Cardiac muscle cell (in vitro differentiated cells and primary cell): ENCODE data around the gene XPNPEP1. TPM values are rescaled to one million over a fixed set of nuclear protein-coding genes. Genes with fewer than 3 reads are reported as not detected.
A peak's percentile ranks its signal among the peaks of the same experiment; 100 is the strongest.

Experiments used
- DNase-seq, 2 donors: peaks; one replicate each; pipeline versions ENCODE4 v3.0.0 to v3.0.0-alpha.2; 2010 to 2017; ENCODE audit warnings: low read depth in 1 of 2, low spot score in 1 of 2
- H3K27ac ChIP-seq: fragments of 200-600 bp; sonication (generic); 2 replicates; pipeline ENCODE4 v1.5.1; 2016
- H3K27me3 ChIP-seq: fragments of 200-600 bp; sonication (generic); 2 replicates; pipeline ENCODE4 v1.6.0; 2016; ENCODE audit warnings: control low read depth
- H3K36me3 ChIP-seq: fragments of 200-600 bp; sonication (generic); 2 replicates; pipeline ENCODE4 v1.5.1; 2016; ENCODE audit warnings: control low read depth
- H3K4me1 ChIP-seq: fragments of 200-600 bp; sonication (generic); 2 replicates; pipeline ENCODE4 v1.8.1; 2017; ENCODE audit warnings: low read depth, mild to moderate bottlenecking, mixed run types
- H3K4me3 ChIP-seq: fragments of 200-600 bp; sonication (generic); 2 replicates; pipeline ENCODE4 v1.5.1; 2016; ENCODE audit warnings: mild to moderate bottlenecking
- H3K9me3 ChIP-seq: fragments of 200-600 bp; sonication (generic); 2 replicates; pipeline ENCODE4 v1.5.1; 2017; ENCODE audit warnings: low read depth, mild to moderate bottlenecking, control low read depth
- CTCF ChIP-seq: IDR thresholded peaks from 2 replicates; pipeline ENCODE4 v1.5.1; 2012; ENCODE audit warnings: low read depth, mild to moderate bottlenecking, low read length
- polyA plus RNA-seq: library from polyadenylated mRNA; unstranded; fragments of >200 nt; fragmentation: Nextera tagmentation; extraction: Ambion mirVana; gene quantifications from 2 replicates; pipeline ENCODE4 v1.2.1, GENCODE V29; 2016
- total RNA-seq: library from RNA; depleted of rRNA; stranded (reverse); fragments of >200 nt; gene quantifications from 2 replicates; pipeline ENCODE4 v1.2.3, GENCODE V29; 2016

Gene XPNPEP1
- total and polyA plus RNA-seq, 2 experiments from 2014 or later, result 68.1 to 114 TPM

GRCh38 chr10:109957092-109957797 is 33.9 kb upstream of the XPNPEP1 start:
- TF ChIP-seq CTCF, result no peak
- no peaks in the 10 kb centered on the region for H3K36me3 ChIP-seq
- no peak for DNase-seq
- H3K9me3 ChIP-seq, result no peaks in the 10 kb centered on the region
- no peak overlapping the region for H3K4me3 ChIP-seq
- peak overlapping the region; percentile 8 for H3K27ac ChIP-seq
- peaks cover 20% of the 10 kb centered on the region for H3K4me1 ChIP-seq
- H3K27me3 ChIP-seq, result no peaks in the 10 kb centered on the region

GRCh38 chr10:109956454-109957091 is 33.3 kb upstream of the XPNPEP1 start:
- Histone ChIP-seq H3K4me1 (peaks cover 13% of the 10 kb centered on the region), H3K9me3 (no peaks in the 10 kb centered on the region), H3K27me3 (no peaks in the 10 kb centered on the region), H3K4me3 (no peak overlapping the region), H3K27ac (no peak overlapping the region), H3K36me3 (no peaks in the 10 kb centered on the region)
- peak; percentile 63 for TF ChIP-seq CTCF
- DNase-seq, result peak; percentile 30 to 57

GRCh38 chr10:109953766-109954165 is 30.5 kb upstream of the XPNPEP1 start:
- no peak for TF ChIP-seq CTCF
- Histone ChIP-seq H3K27ac (no peak overlapping the region), H3K4me1 (peaks cover 10% of the 10 kb centered on the region), H3K27me3 (no peaks in the 10 kb centered on the region), H3K4me3 (no peak overlapping the region), H3K36me3 (no peaks in the 10 kb centered on the region), H3K9me3 (no peaks in the 10 kb centered on the region)
- peak in 1 of 2 donors; percentile 74 for DNase-seq

- TF ChIP-seq CTCF, result no peak
- H3K4me1 ChIP-seq, result peaks cover 8% of the 10 kb centered on the region
- H3K27me3 ChIP-seq, result no peaks in the 10 kb centered on the region
- no peak for DNase-seq
- H3K4me3 ChIP-seq, result no peak overlapping the region
- no peaks in the 10 kb centered on the region for H3K9me3 ChIP-seq
- H3K27ac ChIP-seq, result no peak overlapping the region
- no peaks in the 10 kb centered on the region for H3K36me3 ChIP-seq
These were observed 29.2 kb upstream of the XPNPEP1 start for GRCh38 chr10:109952526-109952925.

GRCh38 chr10:109947111-109947920 is 24.0 kb upstream of the XPNPEP1 start:
- no peak for DNase-seq
- H3K36me3 ChIP-seq, result no peaks in the 10 kb centered on the region
- no peak overlapping the region for H3K27ac ChIP-seq
- H3K27me3 ChIP-seq, result no peaks in the 10 kb centered on the region
- H3K9me3 ChIP-seq, result no peaks in the 10 kb centered on the region
- no peak for TF ChIP-seq CTCF
- no peaks in the 10 kb centered on the region for H3K4me1 ChIP-seq
- H3K4me3 ChIP-seq, result no peak overlapping the region
